ENCODE data around the gene ITGB2. TPM values are rescaled to one million over a fixed set of nuclear protein-coding genes. Genes with fewer than 3 reads are reported as not detected.

The ITGB2 gene
- total RNA-seq, 1 donor from 2014 or later: 56.8 TPM

DNA sequence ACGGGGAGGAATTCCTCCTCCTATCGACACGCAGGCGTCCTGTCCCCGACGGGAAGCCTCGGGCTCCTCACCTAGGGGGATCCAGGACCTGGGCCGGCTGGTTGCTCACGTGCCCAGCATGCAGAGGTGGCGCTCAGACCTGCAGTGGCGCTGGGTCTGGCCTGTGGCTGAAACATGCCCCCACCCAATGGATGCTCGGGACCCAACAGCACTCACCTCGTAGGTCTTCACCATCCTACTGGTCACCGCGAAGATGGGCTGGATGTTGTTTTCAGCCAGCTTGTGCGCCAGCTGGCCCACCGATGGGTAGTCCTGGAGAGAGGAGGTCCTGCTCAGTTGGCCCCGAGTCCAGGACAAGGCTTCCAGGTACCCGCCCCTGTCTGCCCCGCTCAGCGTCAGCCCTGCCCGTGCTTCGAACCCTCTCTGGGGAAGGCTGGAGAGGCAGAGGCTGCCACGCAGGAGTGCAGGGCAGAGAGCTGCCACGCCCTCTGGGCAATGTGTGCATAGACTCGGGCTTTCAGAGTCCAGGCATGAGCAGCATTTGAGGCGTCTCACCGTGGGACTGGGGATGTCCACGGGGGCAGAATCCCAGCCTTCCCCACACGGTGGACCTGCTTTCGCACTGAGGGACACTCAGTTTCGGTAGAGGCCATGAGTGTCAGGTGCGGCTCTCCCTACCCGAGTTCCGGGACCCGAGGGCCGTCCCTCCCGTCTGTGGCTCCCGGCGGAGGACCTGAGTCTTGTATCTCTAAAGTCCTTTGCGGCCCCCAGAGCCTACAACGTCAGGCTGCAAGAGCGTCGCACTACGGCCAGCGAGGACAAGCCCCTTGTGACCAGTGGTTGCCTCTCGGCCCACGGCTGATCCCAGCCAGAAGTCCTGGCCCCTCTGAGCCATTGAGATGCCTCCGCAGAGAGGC is 21.6 kb downstream of the ITGB2 start:
- DNase-seq (ENCODE audit: low spot score): no peak

DNA sequence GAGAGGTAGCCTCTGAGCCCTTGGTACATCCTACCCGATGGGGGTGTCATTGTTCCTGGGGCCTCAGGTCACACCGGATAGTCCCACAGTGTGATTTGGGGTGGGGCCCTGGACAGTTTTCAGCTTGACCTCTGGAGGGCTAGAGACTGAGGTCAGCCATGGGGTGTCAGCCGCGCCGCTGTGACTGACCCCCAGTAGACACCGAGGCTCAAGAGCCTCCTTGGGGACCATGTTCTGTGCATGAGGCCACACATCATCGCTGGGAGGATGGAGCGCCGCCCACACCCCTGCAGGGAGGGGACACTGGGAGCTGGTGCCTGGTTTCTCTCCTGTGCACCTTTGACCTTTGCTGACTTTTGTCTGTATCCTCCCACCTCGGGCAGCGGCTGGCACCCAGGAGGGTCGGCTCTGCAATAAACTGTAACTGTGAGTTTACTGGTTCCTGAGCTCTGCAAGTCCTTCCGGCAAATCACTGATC is 22.6 kb downstream of the ITGB2 start:
- DNase-seq (ENCODE audit: low spot score): no peak

GRCh38 chr21:44897326-44898010 is 23.2 kb downstream of the ITGB2 start:
- no peak for DNase-seq (ENCODE audit: low spot score)

GRCh38 chr21:44896561-44897286 is 24.0 kb downstream of the ITGB2 start:
- no peak for DNase-seq (ENCODE audit: low spot score)

DNA sequence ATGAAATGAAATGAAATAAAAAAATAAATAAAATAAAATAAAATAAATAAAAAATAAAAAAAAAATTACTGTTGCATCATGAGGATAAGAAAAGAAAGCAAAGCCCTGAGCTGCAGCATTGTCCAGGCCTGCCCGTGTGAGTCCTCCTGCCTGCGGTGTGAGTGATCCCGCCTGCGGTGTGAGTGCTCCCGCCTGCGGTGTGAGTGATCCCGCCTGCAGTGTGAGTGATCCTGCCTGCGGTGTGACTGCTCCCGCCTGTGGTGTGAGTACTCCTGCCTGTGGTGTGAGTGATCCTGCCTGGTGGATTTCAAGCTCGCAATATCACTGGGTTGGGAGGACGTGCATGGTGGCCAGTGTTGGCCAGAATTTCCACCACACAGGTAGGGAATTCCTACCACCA is 24.8 kb downstream of the ITGB2 start:
- DNase-seq (ENCODE audit: low spot score): no peak

DNA sequence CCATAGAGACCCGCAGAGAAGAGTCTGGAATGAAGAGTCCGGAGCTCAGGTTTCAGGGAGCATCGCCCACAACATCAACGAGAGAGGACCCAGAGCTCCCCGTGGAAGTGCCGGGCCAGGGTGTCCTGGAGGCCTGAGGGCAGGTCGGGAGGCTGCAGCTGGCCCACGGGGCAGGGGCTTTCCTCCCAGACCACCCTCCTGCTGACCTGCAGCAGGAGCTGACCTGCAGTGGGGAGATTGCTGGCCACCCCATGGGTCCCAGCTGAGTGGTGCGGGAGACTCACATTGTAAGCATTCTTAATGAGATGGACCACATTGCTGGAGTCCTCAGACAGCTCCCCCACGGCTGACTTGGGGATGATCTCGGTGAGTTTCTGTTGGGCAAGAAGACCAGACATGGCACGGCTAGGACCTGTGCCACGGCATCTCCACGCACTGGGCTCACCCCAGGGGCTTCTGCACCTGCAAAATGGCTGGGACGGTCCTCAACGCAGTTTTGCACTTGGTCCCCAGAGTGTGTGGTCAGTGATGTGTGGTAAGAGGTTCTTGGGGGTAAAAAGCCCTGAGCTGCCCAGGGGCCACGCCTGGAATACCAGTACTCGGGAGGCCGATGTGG is 25.9 kb downstream of the ITGB2 start:
- DNase-seq (ENCODE audit: low spot score): no peak

GRCh38 chr21:44893948-44894656 is 26.6 kb downstream of the ITGB2 start:
- DNase-seq (ENCODE audit: low spot score): no peak

DNA sequence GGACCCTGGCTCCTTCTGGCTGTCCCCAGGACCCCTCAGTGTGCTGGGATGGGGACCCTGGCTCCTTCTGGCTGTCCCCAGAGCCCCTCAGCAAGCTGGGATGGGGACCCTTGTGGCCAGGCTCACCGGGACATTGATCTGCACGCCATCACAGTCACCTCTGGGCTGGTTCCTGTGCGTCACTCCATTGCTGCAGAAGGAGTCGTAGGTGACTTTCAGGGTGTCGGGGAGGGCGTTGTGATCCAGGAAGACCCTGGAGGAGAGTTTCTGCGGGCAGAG is 27.5 kb downstream of the ITGB2 start:
- DNase-seq (ENCODE audit: low spot score): no peak

DNA sequence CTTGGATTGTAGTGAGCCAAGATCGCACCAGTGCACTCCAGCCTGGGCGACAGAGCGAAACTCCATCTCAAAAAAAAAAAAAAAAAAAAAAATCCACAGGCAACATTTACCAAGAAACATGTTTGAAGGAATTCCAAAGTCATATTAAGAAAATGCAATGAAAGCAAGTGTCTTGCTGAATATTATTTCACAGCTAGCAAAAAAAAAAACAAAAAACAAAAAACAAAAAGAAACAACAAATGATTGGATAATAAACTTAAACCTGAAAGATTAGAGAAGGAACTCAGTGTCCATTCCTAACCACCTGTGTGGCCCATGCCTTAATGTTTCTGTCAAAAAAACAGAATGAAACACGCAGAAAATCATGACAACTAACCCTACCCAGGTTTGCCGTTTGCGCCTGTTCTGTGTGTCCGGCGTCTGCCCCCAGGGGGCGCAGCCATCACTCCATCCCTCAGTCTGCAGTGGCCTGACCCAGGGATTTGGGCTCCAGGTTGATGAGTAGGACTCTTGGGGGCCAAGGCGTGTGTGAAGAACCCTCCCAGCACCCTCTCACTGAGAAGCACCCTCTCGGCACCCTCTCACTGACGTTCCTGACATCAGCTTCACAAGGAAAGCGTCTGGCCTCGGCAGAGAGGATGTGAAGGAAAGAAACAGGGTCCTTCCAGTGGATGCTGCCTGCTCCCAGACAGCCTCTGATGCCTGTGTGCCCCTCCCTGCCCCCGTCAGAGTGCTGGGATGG is 28.0 kb downstream of the ITGB2 start:
- peak; percentile 43 for DNase-seq (ENCODE audit: low spot score)

DNA sequence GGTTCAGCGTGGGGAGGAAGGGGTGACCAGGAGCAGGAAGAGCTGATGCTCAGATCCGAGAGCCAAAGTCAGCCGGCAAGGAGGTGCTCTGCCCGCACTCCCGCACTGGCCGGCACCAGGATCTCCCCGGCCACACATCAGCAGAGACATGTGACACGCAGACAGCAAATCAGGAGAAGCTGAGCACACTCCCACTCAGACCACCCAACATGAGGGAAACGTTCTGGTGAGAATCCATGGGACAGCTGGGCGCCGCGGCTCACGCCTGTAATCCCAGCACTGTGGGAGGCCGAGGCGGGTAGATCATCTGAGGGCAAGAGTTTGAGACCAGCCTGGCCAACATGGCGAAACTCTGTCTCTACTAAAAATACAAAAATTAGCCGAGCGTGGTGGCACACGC is 28.6 kb downstream of the ITGB2 start:
- DNase-seq (ENCODE audit: low spot score): no peak

DNA sequence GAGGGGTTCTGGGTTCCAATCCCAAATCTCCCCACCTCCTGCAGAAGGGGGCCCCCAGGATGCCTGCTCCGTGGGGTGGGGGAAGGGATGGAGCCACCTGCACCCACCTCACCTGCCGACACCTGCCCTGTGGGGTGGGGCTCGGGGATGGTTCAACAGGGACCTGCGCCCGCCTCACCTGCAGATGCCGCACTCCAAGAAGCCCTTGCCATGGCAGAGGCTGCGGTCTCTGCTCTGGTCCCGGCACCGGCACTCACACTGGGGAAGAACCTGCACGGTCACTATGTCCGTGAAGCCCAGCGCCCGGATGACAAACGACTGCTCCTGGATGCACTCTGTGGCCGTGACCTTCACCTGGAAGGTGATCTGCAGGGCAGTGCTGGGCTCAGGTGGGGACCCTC is 29.1 kb downstream of the ITGB2 start:
- no peak for DNase-seq (ENCODE audit: low spot score)

GRCh38 chr21:44890961-44891541 is 29.6 kb downstream of the ITGB2 start:
- DNase-seq (ENCODE audit: low spot score): no peak

- no peak for DNase-seq (ENCODE audit: low spot score)
These were observed 30.3 kb downstream of the ITGB2 start for GRCh38 chr21:44890338-44890931.

DNA sequence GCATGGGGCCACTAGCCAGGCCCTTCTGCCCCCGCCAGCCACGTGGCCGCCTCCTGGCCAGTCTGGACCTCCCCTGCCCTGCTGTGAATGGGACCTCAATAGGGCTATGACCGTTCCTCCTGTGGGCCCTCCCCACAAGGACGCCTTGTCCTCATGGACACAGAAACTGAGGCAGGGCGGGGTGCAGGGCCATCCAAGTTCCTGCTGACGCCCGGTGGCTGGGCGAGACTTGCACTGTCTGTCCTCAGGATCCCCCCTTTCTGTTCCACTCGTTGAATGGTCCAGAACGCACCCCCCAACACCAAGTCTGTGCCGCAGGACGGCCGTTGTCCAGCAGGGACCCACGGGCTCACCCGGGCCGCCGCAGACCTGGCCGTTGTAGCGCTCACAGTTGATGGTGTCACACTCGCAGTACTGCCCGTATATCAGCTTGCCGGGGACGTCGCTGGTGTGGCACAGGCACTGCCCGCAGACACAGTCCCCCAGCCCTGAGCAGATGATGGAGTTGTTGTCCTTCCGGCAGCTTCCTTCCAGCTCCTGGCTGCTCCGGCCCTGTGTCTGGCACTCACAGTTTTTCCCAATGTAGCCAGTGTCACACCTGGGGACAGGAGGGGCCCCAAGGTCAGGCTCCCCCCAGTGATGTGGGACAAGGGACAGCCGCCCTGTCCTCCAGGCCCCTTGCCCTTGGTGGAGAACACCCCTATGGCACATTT is 30.9 kb downstream of the ITGB2 start:
- DNase-seq (ENCODE audit: low spot score): no peak

DNA sequence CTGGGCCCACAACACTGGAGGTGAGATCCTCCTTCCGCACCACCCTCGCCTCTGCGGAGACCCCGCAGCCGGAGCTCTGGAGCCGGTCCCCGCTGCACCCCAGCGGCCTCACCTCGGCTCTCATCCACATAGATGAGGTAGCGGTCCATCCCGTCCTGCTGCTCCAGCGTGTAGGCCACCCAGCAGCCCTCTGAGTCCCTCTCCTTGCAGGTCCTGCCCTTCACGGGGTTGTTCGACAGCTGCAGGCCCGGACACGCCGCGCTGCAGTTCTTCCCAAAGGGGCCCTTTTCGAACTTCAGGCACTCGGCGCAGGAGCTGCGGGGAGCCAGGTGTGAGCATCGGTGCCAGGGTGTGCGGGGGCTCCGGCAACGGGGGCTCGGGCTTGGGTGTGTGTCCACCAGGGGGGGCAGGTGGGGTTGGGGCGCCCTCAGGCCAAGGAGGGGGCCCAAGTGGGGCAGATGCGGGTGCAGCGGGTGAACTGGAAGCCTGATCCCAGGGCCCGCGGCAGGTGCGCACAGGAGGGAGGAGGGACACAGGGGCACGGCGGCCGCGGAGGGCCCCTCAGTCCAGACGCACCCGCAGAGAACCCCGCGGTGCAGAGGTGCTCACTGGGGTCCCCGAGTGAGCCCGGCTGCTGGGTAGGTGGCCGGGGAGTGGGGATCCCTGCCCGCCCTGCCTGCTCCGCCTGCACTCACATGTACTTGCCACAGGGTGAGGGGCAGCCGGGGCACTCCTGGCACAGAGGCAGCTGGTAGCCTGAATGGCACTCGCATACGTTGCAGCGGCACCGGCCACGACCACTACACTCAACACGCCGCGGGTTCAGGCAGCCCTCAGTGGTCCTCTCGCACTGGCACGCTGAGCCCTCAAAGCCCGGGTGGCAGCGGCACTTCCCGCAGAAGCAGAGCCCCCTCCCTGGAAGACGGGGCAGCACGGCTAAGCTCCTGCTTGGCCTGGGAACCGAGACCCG is 31.8 kb downstream of the ITGB2 start:
- DNase-seq (ENCODE audit: low spot score): no peak

DNA sequence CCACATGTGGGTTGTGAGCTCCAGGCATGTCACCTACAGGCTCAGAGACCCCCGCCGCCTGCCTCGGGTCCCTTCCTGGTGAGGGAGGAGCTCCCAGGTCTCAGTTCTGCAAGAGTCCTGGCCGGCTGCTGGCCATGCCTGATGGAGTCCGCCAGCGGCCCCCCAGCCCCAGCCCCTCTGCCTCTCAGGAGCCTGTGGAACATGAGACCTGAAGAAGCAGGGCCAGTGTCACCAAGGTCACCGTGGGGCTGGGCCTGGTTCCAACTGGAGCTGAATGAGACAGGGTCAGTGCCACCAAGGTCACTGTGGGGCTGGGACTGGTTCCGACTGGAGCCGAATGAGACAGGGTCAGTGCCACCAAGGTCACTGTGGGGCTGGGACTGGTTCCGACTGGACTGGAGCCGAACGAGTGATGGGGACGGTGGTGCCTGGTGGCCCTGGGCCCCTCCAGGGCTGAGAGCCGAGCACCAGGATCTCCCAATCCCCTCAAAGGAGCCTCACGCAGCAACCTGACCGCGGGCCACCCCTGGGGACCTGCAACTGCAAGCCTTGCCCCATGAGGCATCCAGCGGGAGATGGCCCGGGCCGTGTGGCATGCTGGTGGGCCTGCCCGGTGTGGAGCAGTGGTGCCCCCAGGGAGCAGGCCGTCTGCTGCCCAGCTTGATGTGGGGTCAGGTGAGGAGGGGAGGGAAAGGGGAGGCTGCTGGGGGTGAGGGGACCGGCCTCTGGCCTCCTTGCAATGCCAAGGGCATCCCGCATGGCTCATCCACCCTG is 32.7 kb downstream of the ITGB2 start:
- no peak for DNase-seq (ENCODE audit: low spot score)

DNA sequence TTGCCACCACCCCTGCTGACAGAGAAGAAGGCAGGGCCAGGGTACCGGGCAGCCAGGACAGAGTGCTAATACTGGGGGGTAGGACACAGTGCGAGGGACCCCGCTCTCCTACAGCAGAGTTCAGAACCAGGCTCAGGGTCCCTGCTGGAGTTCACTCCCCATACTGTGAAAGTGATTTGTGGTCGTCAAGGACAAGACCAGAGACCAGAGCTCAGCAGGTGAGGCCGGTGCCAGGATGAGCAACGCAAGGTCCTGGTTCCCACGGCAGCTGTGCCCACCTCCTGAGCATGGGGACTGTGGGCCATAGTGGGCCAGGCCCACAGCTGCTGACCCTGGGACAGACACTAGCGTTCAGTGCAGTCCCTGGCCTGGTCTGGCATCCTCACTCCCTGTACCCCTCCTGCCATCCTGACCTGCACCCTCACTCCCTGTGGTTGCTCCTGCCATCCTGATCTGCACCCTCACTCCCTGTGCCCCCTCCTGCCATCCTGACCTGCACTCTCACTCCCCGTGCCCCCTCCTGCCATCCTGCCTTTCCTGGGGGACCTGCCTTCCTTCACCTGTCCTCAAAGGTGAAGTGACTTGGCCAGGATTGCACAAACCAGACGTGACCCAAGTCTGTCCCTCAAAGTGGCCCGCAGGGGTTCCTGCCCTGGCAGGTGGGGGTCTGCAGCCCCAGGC is 33.4 kb downstream of the ITGB2 start:
- no peak for DNase-seq (ENCODE audit: low spot score)

All from umbilical cord (tissue), 2 donors.